Activated T-helper 1 cell treated with anti-CD3 and anti-CD28 coated beads, Interleukin-2, amount 50 U/mL, for 16 hours (primary cell): Measurements from ENCODE around the gene FCGBP.

Source experiments
- DNase-seq, 2 donors: peaks; one replicate each; pipeline ENCODE4 v3.0.0-alpha.2; 2020; ENCODE audit warnings: low read depth in 1 of 2, low spot score in 1 of 2

The FCGBP gene

GRCh38 chr19:39949026-39949747, 14.8 kb upstream of the FCGBP start:
- no peak for DNase-seq

GRCh38 chr19:39946532-39946931, 12.1 kb upstream of the FCGBP start:
- no peak for DNase-seq

- no peak for DNase-seq
Measured at GRCh38 chr19:39943586-39943985, 9.2 kb upstream of the FCGBP start.

GRCh38 chr19:39942366-39942730, 7.9 kb upstream of the FCGBP start:
- DNase-seq, result no peak

GRCh38 chr19:39941615-39942365, 7.4 kb upstream of the FCGBP start:
- DNase-seq, result peak in 1 of 2 donors; percentile 30

- no peak for DNase-seq
Measured at GRCh38 chr19:39941151-39941550, 6.7 kb upstream of the FCGBP start.

- no peak for DNase-seq
Measured at GRCh38 chr19:39940221-39940833, 5.9 kb upstream of the FCGBP start.

- no peak for DNase-seq
Measured at GRCh38 chr19:39939556-39939955, 5.1 kb upstream of the FCGBP start.

GRCh38 chr19:39937787-39938186, 3.4 kb upstream of the FCGBP start:
- DNase-seq, result no peak

- DNase-seq, result peak in 1 of 2 donors; percentile 20
Measured at GRCh38 chr19:39937094-39937720, 2.8 kb upstream of the FCGBP start.

- DNase-seq, result no peak
Measured at GRCh38 chr19:39936622-39937021, 2.2 kb upstream of the FCGBP start.

- DNase-seq, result no peak
Measured at GRCh38 chr19:39936020-39936419, 1.6 kb upstream of the FCGBP start.

GRCh38 chr19:39935364-39935661, 879 bp upstream of the FCGBP start:
- DNase-seq, result no peak

- no peak for DNase-seq
Measured at GRCh38 chr19:39929750-39930149, 4.7 kb downstream of the FCGBP start.

GRCh38 chr19:39928357-39928725, 6.1 kb downstream of the FCGBP start:
- no peak for DNase-seq

GRCh38 chr19:39927524-39928356, 6.7 kb downstream of the FCGBP start:
- no peak for DNase-seq

- no peak for DNase-seq
Measured at GRCh38 chr19:39927076-39927475, 7.4 kb downstream of the FCGBP start.

GRCh38 chr19:39926170-39926760, 8.2 kb downstream of the FCGBP start:
- DNase-seq, result no peak

GRCh38 chr19:39924952-39925351, 9.5 kb downstream of the FCGBP start:
- no peak for DNase-seq

- DNase-seq, result no peak
Measured at GRCh38 chr19:39924389-39924788, 10.0 kb downstream of the FCGBP start.

GRCh38 chr19:39923862-39924261, 10.6 kb downstream of the FCGBP start:
- DNase-seq, result no peak
